HEK293T (cell line): ENCODE measurements around the gene NPEPL1.

Experiments
- BHLHE40 ChIP-seq: fragments of 450-650 bp; IDR thresholded peaks from 2 replicates; pipeline ENCODE4 v1.6.1; 2016; ENCODE audit warnings: mild to moderate bottlenecking, moderate library complexity, borderline replicate concordance
- SP1 ChIP-seq: fragments of 450-650 bp; IDR thresholded peaks from 2 replicates; pipeline ENCODE4 v1.6.1; 2017
- SUZ12 ChIP-seq: fragments of 450-650 bp; IDR thresholded peaks from 2 replicates; pipeline ENCODE4 v1.6.1; 2016; ENCODE audit warnings: mild to moderate bottlenecking

DNA sequence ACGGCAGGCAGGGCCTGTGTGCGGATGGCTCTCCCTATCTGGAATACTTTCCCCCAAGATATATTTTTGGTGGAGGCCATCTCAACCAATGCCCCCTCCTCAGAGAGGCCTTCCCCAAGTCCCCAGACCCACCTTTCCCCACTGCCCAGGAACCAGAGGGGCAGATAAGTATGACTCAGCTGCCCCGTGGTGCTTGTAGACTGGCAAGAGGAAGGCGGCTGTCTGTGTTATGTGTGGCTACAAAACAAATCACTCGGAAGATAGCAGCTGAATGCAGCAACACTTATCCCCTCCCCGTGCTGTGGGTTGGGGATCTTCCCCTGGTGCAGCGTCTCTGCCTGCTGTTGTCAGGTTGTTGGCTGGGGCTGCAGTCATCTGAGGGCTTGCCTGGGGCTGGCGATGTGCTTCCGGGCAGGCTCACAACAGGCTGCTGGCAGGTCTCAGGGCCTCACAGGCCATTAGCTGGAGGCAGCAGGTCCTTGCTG, 7.1 kb downstream of the NPEPL1 start:
- TF ChIP-seq SP1 (no peak), BHLHE40 (no peak), SUZ12 (no peak)
